A549 (cell line): ENCODE measurements around the gene PRR22.
A peak's percentile ranks its signal among the peaks of the same experiment; 100 is the strongest.

Experiments used
- CBX2 ChIP-seq: fragments of 200-600 bp; sonication (generic); IDR thresholded peaks from 2 replicates; pipeline ENCODE4 v1.6.1; 2016; ENCODE audit warnings: low read depth, mild to moderate bottlenecking, borderline replicate concordance
- EHMT2 ChIP-seq: fragments of 200-600 bp; sonication (generic); IDR thresholded peaks from 2 replicates; pipeline ENCODE4 v1.6.1; 2016; ENCODE audit warnings: antibody characterized with exemption, low read depth, mild to moderate bottlenecking, moderate library complexity
- EP300 ChIP-seq, 2 experiments: fragments of >200 bp; sonication (Bioruptor Twin); formaldehyde crosslinking; IDR thresholded peaks; 2 replicates in 1 of 2; 3 replicates in 1 of 2; pipeline ENCODE4 v1.6.1; 2016 to 2017
- ESRRA ChIP-seq: fragments of 150-350 bp; IDR thresholded peaks from 2 replicates; pipeline ENCODE4 v1.6.1; 2014; ENCODE audit warnings: mild to moderate bottlenecking, low read length, borderline replicate concordance
- SMC3 ChIP-seq: fragments of >200 bp; sonication (Bioruptor Twin); formaldehyde crosslinking; IDR thresholded peaks from 3 replicates; pipeline ENCODE4 v1.6.1; 2018; ENCODE audit warnings: inconsistent platforms
- TF ChIP-seq, protein P1 (sequence below): fragments of >200 bp; sonication (Bioruptor Twin); formaldehyde crosslinking; IDR thresholded peaks from 3 replicates; pipeline ENCODE4 v1.5.1; 2016
- TF ChIP-seq, protein P2 (sequence below): IDR thresholded peaks from 2 replicates; pipeline ENCODE4 v1.6.1; 2012
- TF ChIP-seq, protein P3 (sequence below): fragments of 200-600 bp; sonication (generic); IDR thresholded peaks from 2 replicates; pipeline ENCODE4 v1.6.1; 2016; ENCODE audit warnings: antibody characterized with exemption, mild to moderate bottlenecking, moderate library complexity
- TF ChIP-seq, protein P4 (sequence below): fragments of >200 bp; sonication (Bioruptor Twin); formaldehyde crosslinking; IDR thresholded peaks from 3 replicates; pipeline ENCODE4 v1.6.1; 2016
- TF ChIP-seq, protein P5 (sequence below): fragments of 450-650 bp; IDR thresholded peaks from 2 replicates; pipeline ENCODE4 v1.6.1; 2014; ENCODE audit warnings: antibody characterized with exemption
- TF ChIP-seq, protein P6 (sequence below): IDR thresholded peaks from 2 replicates; pipeline ENCODE4 v1.6.1; 2012

DNA sequence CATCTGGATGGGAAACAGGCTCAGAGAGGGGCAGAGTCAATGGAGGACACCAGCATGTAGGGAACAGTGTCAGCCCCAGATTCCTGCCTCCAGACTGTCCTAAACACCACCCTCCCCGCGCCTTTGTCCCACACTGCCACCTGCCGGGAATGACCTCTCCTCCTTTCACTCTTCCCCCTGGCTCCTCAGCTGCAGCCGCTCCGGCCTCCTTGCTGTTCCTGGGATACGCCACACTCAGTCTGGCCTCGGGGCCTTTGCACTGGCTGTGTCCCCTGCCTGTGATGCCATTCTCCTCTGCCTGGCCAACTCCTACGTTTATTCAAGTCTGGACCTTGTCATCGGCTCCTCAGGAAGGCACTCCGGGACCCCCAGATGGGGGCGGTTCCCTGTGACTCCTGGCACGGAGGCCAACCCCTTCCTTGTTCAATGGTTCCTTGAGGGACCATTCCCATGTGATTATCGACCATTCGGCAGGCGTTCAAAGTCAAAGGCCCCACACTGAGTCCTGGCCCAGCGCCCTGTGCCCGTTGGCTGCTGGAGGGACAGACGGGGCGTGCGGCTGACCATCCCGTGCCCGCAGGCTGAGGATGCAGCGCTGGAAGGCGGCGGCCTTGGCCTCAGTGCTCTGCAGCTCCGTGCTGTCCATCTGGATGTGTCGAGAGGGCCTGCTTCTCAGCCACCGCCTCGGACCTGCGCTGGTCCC, 39.2 kb upstream of the PRR22 start:
- TF ChIP-seq, protein P1, sequence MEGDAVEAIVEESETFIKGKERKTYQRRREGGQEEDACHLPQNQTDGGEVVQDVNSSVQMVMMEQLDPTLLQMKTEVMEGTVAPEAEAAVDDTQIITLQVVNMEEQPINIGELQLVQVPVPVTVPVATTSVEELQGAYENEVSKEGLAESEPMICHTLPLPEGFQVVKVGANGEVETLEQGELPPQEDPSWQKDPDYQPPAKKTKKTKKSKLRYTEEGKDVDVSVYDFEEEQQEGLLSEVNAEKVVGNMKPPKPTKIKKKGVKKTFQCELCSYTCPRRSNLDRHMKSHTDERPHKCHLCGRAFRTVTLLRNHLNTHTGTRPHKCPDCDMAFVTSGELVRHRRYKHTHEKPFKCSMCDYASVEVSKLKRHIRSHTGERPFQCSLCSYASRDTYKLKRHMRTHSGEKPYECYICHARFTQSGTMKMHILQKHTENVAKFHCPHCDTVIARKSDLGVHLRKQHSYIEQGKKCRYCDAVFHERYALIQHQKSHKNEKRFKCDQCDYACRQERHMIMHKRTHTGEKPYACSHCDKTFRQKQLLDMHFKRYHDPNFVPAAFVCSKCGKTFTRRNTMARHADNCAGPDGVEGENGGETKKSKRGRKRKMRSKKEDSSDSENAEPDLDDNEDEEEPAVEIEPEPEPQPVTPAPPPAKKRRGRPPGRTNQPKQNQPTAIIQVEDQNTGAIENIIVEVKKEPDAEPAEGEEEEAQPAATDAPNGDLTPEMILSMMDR = peak; percentile 51
- TF ChIP-seq ESRRA = no peak
- TF ChIP-seq SMC3 = peak; percentile 50
- TF ChIP-seq, protein P2, sequence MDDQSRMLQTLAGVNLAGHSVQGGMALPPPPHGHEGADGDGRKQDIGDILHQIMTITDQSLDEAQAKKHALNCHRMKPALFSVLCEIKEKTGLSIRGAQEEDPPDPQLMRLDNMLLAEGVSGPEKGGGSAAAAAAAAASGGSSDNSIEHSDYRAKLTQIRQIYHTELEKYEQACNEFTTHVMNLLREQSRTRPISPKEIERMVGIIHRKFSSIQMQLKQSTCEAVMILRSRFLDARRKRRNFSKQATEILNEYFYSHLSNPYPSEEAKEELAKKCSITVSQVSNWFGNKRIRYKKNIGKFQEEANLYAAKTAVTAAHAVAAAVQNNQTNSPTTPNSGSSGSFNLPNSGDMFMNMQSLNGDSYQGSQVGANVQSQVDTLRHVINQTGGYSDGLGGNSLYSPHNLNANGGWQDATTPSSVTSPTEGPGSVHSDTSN = no peak
- TF ChIP-seq, protein P3, sequence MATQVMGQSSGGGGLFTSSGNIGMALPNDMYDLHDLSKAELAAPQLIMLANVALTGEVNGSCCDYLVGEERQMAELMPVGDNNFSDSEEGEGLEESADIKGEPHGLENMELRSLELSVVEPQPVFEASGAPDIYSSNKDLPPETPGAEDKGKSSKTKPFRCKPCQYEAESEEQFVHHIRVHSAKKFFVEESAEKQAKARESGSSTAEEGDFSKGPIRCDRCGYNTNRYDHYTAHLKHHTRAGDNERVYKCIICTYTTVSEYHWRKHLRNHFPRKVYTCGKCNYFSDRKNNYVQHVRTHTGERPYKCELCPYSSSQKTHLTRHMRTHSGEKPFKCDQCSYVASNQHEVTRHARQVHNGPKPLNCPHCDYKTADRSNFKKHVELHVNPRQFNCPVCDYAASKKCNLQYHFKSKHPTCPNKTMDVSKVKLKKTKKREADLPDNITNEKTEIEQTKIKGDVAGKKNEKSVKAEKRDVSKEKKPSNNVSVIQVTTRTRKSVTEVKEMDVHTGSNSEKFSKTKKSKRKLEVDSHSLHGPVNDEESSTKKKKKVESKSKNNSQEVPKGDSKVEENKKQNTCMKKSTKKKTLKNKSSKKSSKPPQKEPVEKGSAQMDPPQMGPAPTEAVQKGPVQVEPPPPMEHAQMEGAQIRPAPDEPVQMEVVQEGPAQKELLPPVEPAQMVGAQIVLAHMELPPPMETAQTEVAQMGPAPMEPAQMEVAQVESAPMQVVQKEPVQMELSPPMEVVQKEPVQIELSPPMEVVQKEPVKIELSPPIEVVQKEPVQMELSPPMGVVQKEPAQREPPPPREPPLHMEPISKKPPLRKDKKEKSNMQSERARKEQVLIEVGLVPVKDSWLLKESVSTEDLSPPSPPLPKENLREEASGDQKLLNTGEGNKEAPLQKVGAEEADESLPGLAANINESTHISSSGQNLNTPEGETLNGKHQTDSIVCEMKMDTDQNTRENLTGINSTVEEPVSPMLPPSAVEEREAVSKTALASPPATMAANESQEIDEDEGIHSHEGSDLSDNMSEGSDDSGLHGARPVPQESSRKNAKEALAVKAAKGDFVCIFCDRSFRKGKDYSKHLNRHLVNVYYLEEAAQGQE = no peak
- no peak for TF ChIP-seq CBX2
- no peak for TF ChIP-seq EP300 (IDR thresholded peaks at IDR 0.05)
- TF ChIP-seq EHMT2 = no peak
- TF ChIP-seq, protein P4, sequence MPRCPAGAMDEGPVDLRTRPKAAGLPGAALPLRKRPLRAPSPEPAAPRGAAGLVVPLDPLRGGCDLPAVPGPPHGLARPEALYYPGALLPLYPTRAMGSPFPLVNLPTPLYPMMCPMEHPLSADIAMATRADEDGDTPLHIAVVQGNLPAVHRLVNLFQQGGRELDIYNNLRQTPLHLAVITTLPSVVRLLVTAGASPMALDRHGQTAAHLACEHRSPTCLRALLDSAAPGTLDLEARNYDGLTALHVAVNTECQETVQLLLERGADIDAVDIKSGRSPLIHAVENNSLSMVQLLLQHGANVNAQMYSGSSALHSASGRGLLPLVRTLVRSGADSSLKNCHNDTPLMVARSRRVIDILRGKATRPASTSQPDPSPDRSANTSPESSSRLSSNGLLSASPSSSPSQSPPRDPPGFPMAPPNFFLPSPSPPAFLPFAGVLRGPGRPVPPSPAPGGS = no peak
- TF ChIP-seq, protein P5, sequence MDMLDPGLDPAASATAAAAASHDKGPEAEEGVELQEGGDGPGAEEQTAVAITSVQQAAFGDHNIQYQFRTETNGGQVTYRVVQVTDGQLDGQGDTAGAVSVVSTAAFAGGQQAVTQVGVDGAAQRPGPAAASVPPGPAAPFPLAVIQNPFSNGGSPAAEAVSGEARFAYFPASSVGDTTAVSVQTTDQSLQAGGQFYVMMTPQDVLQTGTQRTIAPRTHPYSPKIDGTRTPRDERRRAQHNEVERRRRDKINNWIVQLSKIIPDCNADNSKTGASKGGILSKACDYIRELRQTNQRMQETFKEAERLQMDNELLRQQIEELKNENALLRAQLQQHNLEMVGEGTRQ = no peak
- TF ChIP-seq, protein P6, sequence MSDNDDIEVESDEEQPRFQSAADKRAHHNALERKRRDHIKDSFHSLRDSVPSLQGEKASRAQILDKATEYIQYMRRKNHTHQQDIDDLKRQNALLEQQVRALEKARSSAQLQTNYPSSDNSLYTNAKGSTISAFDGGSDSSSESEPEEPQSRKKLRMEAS = no peak
